Spleen (tissue), 11 donors: ENCODE results near the gene LCT. TPM values are rescaled to one million over a fixed set of nuclear protein-coding genes. Genes with fewer than 3 reads are reported as not detected.

ENCODE experiments used
- DNase-seq: peaks from one replicate; pipeline ENCODE4 v3.0.0-alpha.2; 2020
- H3K27ac ChIP-seq, 8 donors: fragments of 200-600 bp; sonication (generic) in 7 of 8; 1 replicate in 4 of 8; 2 replicates in 4 of 8; pipeline versions ENCODE4 v1.5.0 to v1.8.0; 2016 to 2021; ENCODE audit warnings: inconsistent platforms in 4 of 8, mild to moderate bottlenecking in 4 of 8, moderate library complexity in 1 of 8
- H3K27me3 ChIP-seq, 7 donors: fragments of 200-600 bp; sonication (generic) in 6 of 7; replicated peaks in 1 of 7; 1 replicate in 4 of 7; 2 replicates in 3 of 7; pipeline versions ENCODE4 v1.5.0 to v1.8.0; 2016 to 2021; ENCODE audit warnings: inconsistent platforms in 3 of 7, mild to moderate bottlenecking in 1 of 7
- H3K36me3 ChIP-seq, 6 donors: fragments of 200-600 bp; sonication (generic) in 5 of 6; 1 replicate in 4 of 6; 2 replicates in 2 of 6; pipeline versions ENCODE4 v1.5.0 to v1.8.0; 2016 to 2021; ENCODE audit warnings: inconsistent platforms in 2 of 6
- H3K4me1 ChIP-seq, 6 donors: fragments of 200-600 bp; sonication (generic) in 5 of 6; 1 replicate in 3 of 6; 2 replicates in 3 of 6; pipeline versions ENCODE4 v1.5.0 to v1.8.0; 2016 to 2021; ENCODE audit warnings: inconsistent platforms in 3 of 6
- H3K4me3 ChIP-seq, 8 donors: fragments of 200-600 bp; sonication (generic) in 7 of 8; 1 replicate in 4 of 8; 2 replicates in 4 of 8; pipeline versions ENCODE4 v1.5.0 to v1.8.0; 2016 to 2021; ENCODE audit warnings: inconsistent platforms in 4 of 8, mild to moderate bottlenecking in 4 of 8, moderate library complexity in 2 of 8
- H3K9me3 ChIP-seq, 8 donors: fragments of 200-600 bp; sonication (generic) in 7 of 8; 1 replicate in 4 of 8; 2 replicates in 4 of 8; pipeline versions ENCODE4 v1.5.0 to v1.8.0; 2016 to 2021; ENCODE audit warnings: inconsistent platforms in 4 of 8
- POLR2A ChIP-seq, 3 donors: fragments of 450-650 bp; IDR thresholded peaks; one replicate each; pipeline ENCODE4 v1.5.1; 2017; ENCODE audit warnings: antibody characterized with exemption in 3 of 3, mild to moderate bottlenecking in 1 of 3
- POLR2AphosphoS5 ChIP-seq, 3 donors: sonication (generic); formaldehyde crosslinking; IDR thresholded peaks; one replicate each; pipeline ENCODE4 v1.5.1; 2017; ENCODE audit warnings: antibody characterized with exemption in 3 of 3
- WGBS, 5 donors: extraction: QIAGEN DNeasy Blood & Tissue Kit in 3 of 5; methylation state at CpG; one replicate each; pipeline versions ENCODE4 v1.1.5 to v1.1.7; 2013 to 2018; 5-methylcytosine and 5-hydroxymethylcytosine counted together
- intact Hi-C: fragments of 100-400 bp; cut with DNase I; formaldehyde crosslinking; loops from one replicate; pipeline ENCODE4 v1.15.0; 2023; ENCODE audit warnings: low total_unique reads
- polyA plus RNA-seq, 3 donors: library from polyadenylated mRNA; stranded (reverse); fragments of 200-250 nt; gene quantifications; one replicate each; pipeline ENCODE4 v1.2.1, GENCODE V29; 2013
- total RNA-seq, 7 donors: library from RNA; depleted of rRNA in 3 of 7; stranded (reverse); fragments of >200 nt in 3 of 7; fragmentation: NEBNext Ultra II Directional in 4 of 7; extraction: Animal tissue kit (Norgen Biotek cat#: 25700) in 4 of 7; gene quantifications; one replicate each; pipeline versions ENCODE4 v1.1.0 to v1.2.1, GENCODE V29; 2016 to 2021
- TF ChIP-seq, protein P1 (sequence below), 11 experiments: fragments of 200-600 bp in 7 of 11; fragments of 450-650 bp in 4 of 11; sonication (generic) in 4 of 11; IDR thresholded peaks in 8 of 11; conservative IDR thresholded peaks in 3 of 11; 1 replicate in 7 of 11; 2 replicates in 4 of 11; pipeline versions ENCODE4 v1.4.0 to v1.8.0; 2016 to 2021; ENCODE audit warnings: antibody characterized with exemption in 11 of 11, inconsistent platforms in 4 of 11, mild to moderate bottlenecking in 1 of 11
- donor health status: healthy with polysubstance abuse.
- donor health status: DM: no; HTN: no; CAD: no; lungs with moderate emphysema.
- donor health status: DM: no; HTN: no; CAD: no.
- donor health status: Bipolar disorder and iron deficiency.
- donor health status: healthy.
- donor health status: DM: no; HTN: no; CAD: no.
- donor health status: DM: yes; HTN: yes; CAD: no.

LCT gene
- total and polyA plus RNA-seq, 10 donors = 0.02 to 0.19 (median 0.06) TPM; not detected in 3

DNA sequence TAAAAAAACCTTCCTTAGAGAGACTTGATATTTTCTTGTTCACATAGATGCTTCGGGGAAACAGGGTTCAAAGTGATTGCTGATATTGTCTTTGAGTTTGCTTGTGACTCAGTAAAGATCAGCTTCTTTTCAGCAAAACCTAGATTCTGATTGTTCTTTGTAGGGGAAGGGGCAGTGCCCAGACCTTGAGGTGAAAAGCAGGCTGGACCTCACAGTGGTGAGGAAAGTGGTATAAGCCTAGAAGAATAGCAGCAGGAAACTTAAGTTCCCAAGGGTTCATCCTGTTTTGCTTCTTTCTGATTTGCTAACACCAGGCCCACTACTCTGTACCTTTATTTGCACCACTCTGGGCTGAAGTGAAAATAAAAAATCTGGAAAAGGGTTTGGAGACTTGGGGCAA lies 74.5 kb downstream of the LCT start:
- H3K27ac ChIP-seq = no peak overlapping the region
- peaks cover 5 to 100% (median 91%) of the 10 kb centered on the region in 6 donors for H3K36me3 ChIP-seq
- DNase-seq = no peak
- 87 to 92% (median 89%) methylated on average over 1 of the region's 1 CpG for WGBS, 5 donors
- TF ChIP-seq, protein P1, sequence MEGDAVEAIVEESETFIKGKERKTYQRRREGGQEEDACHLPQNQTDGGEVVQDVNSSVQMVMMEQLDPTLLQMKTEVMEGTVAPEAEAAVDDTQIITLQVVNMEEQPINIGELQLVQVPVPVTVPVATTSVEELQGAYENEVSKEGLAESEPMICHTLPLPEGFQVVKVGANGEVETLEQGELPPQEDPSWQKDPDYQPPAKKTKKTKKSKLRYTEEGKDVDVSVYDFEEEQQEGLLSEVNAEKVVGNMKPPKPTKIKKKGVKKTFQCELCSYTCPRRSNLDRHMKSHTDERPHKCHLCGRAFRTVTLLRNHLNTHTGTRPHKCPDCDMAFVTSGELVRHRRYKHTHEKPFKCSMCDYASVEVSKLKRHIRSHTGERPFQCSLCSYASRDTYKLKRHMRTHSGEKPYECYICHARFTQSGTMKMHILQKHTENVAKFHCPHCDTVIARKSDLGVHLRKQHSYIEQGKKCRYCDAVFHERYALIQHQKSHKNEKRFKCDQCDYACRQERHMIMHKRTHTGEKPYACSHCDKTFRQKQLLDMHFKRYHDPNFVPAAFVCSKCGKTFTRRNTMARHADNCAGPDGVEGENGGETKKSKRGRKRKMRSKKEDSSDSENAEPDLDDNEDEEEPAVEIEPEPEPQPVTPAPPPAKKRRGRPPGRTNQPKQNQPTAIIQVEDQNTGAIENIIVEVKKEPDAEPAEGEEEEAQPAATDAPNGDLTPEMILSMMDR (IDR thresholded peaks at IDR 0.05 in 8 of 11, conservative IDR thresholded peaks at IDR 0.05 in 3 of 11) = no peak
- no peak for TF ChIP-seq POLR2A (IDR thresholded peaks at IDR 0.05)
- H3K4me1 ChIP-seq = no peaks in the 10 kb centered on the region
- H3K27me3 ChIP-seq = no peaks in the 10 kb centered on the region
- peaks cover 0 to 6% (median 4%) of the 10 kb centered on the region in 8 donors for H3K9me3 ChIP-seq
- no peak overlapping the region for H3K4me3 ChIP-seq
- intact Hi-C loops = no loop called here

DNA sequence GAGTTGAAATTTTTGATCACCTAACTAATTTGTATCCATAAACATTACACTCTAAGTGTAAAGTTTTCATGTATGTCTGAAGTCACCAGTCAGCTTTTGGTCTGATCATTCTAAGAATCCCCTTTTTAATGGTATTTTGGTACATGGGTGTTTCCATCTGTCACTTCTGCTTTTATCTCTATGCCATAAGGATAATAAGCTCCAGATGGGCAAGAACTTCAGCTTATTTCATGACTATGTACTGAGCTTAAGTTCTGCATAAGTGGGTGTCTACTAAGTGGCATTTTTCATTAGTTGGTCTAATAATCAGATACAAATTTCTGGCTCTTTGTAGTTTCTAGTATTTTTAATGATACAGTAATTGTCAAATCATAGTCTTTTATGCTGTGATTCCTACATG lies 75.0 kb downstream of the LCT start:
- no peak for TF ChIP-seq POLR2A (IDR thresholded peaks at IDR 0.05)
- TF ChIP-seq, protein P1 (IDR thresholded peaks at IDR 0.05 in 8 of 11, conservative IDR thresholded peaks at IDR 0.05 in 3 of 11) = no peak
- no peak for TF ChIP-seq POLR2AphosphoS5 (IDR thresholded peaks at IDR 0.05)

DNA sequence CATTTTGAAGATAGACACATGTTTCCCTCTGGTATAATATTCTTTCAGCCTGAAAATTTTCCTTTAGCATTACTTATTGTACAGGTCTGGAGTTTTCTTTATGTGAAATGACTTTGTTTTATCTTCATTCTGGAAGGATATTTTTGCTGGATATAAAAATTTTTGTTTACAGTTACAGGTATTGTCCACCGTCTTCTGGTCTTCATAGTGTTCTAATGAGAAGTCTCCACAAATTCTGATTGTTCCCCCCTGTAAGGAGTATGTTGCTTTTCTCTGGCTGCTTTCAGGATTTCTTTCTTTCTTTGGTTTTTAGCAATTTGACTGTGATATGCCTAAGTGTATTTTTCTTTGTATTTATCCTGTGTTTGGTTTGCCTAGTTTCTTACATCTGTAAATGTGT lies 80.3 kb downstream of the LCT start:
- Histone ChIP-seq H3K4me1 (no peaks in the 10 kb centered on the region), H3K36me3 (peaks cover 18 to 100% (median 93%) of the 10 kb centered on the region in 6 donors), H3K27ac (no peak overlapping the region), H3K9me3 (peaks cover 0 to 26% (median 21%) of the 10 kb centered on the region in 8 donors), H3K4me3 (no peak overlapping the region), H3K27me3 (no peaks in the 10 kb centered on the region)
- TF ChIP-seq, protein P1 (IDR thresholded peaks at IDR 0.05 in 8 of 11, conservative IDR thresholded peaks at IDR 0.05 in 3 of 11) = no peak
- TF ChIP-seq POLR2AphosphoS5 (IDR thresholded peaks at IDR 0.05) (no peak), POLR2A (IDR thresholded peaks at IDR 0.05) (no peak)
- DNase-seq = no peak
- 97 to 100% (median 100%) methylated on average over 1 of the region's 1 CpG for WGBS, 5 donors
- intact Hi-C loops = no loop called here

More for the DNA sequence above, 75.0 kb downstream of the LCT start:
- Histone ChIP-seq H3K27ac (no peak overlapping the region), H3K4me1 (no peaks in the 10 kb centered on the region), H3K9me3 (peaks cover 0 to 12% (median 9%) of the 10 kb centered on the region in 8 donors), H3K4me3 (no peak overlapping the region), H3K36me3 (peaks cover 10 to 100% (median 92%) of the 10 kb centered on the region in 6 donors), H3K27me3 (no peaks in the 10 kb centered on the region)
- intact Hi-C loops = no loop called here
- DNase-seq = no peak

DNA sequence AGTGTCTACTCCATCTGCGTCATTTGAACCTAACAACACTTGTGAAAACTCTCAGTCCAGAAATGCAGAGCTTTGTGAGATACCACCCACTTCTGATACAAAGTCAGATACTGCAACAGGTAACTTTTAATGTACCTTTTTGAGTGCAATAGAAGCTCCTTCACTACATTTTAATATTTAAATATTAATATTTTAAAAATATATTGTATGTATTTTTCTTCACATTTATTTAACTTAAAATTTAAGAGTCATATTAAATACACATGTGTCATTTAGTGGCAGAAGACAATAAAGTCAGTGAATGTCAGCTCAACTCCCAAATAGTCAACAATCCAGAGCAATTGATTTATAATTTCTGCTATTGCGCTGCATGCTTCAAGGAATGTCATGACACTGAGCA lies 81.4 kb downstream of the LCT start:
- WGBS, 5 donors = 96 to 100% (median 98%) methylated on average over 2 of the region's 2 CpGs
- peaks cover 16 to 100% (median 86%) of the 10 kb centered on the region in 6 donors for H3K36me3 ChIP-seq
- intact Hi-C loops = no loop called here

More for the DNA sequence above, 81.4 kb downstream of the LCT start:
- no peak for DNase-seq
- Histone ChIP-seq H3K4me3 (no peak overlapping the region), H3K4me1 (no peaks in the 10 kb centered on the region), H3K27me3 (no peaks in the 10 kb centered on the region), H3K27ac (no peak overlapping the region), H3K9me3 (peaks cover 0 to 26% (median 21%) of the 10 kb centered on the region in 8 donors)
- no peak for TF ChIP-seq POLR2A (IDR thresholded peaks at IDR 0.05)
- TF ChIP-seq POLR2AphosphoS5 (IDR thresholded peaks at IDR 0.05) = no peak
- TF ChIP-seq, protein P1 (IDR thresholded peaks at IDR 0.05 in 8 of 11, conservative IDR thresholded peaks at IDR 0.05 in 3 of 11) = no peak
